ENCODE data around the gene STIL. TPM values are rescaled to one million over a fixed set of nuclear protein-coding genes. Genes with fewer than 3 reads are reported as not detected.
"Not testable (repeated sequence)": the region's sequence is repeated elsewhere in the genome, so short reads cannot be mapped to it uniquely, and the experiment has no call there.

The STIL gene
- polyA plus RNA-seq, 2 of the 4 experiments (the other 2 are of a cell fraction) = 10.1 to 21.7 TPM

- CTCF ChIA-PET = no interaction called here
- Histone ChIP-seq H3K4me3 (no peak overlapping the region), H3K27ac (no peak overlapping the region), H3K4me2 (no peak overlapping the region), H3K9me3 (no peaks in the 10 kb centered on the region), H3K4me1 (no peaks in the 10 kb centered on the region)
- no peak for DNase-seq (ENCODE audit: low read depth in 1 of 2, low spot score in 1 of 2)
- WGBS (ENCODE audit: missing lambda C conversion rate) = 91% methylated on average over 2 of the region's 2 CpGs
- POLR2A ChIA-PET = no interaction called here
- no peak for ATAC-seq
- FAIRE-seq = no peak
- TF ChIP-seq MAX (IDR thresholded peaks at IDR 0.05) = no peak
- TF ChIP-seq POLR2A (IDR thresholded peaks at IDR 0.05; ENCODE audit: low read length) = no peak
- TF ChIP-seq KDM5A (IDR thresholded peaks at IDR 0.05) = no peak
- TF ChIP-seq ZC3H11A (IDR thresholded peaks at IDR 0.05) = no peak
- TF ChIP-seq FOSB (CRISPR knock-in tag; IDR thresholded peaks at IDR 0.05) = no peak
- TF ChIP-seq ATOH8 (CRISPR knock-in tag; IDR thresholded peaks at IDR 0.05; ENCODE audit: low read depth) = no peak
- no peak for TF ChIP-seq REST (IDR thresholded peaks at IDR 0.05)
- TF ChIP-seq MAZ (IDR thresholded peaks at IDR 0.05; ENCODE audit: borderline replicate concordance, low read depth, low read length) = no peak
- TF ChIP-seq TFCP2L1 (CRISPR knock-in tag; IDR thresholded peaks at IDR 0.05) = no peak
- TF ChIP-seq RNF2 (IDR thresholded peaks at IDR 0.05; ENCODE audit: borderline replicate concordance, low read depth) = no peak
- TF ChIP-seq FOSL2 (IDR thresholded peaks at IDR 0.05) = no peak
- TF ChIP-seq FOSL2 (CRISPR knock-in tag; IDR thresholded peaks at IDR 0.05) = no peak
These were observed 11.5 kb downstream of the STIL start for GRCh38 chr1:47302472-47302871.

- no peak for DNase-seq (ENCODE audit: low read depth in 1 of 2, low spot score in 1 of 2)
- no peak overlapping the region for H3K4me2 ChIP-seq
- TF ChIP-seq BHLHE40 (IDR thresholded peaks at IDR 0.05; ENCODE audit: low read depth, low read length) (no peak), FOSB (CRISPR knock-in tag; IDR thresholded peaks at IDR 0.05) (no peak)
- FAIRE-seq = no peak
- ATAC-seq = no peak
- no peak overlapping the region for H3K27ac ChIP-seq
- ChIA-PET CTCF (interaction anchor here (0.8 to 1.4 kb wide), 2 partner anchors 10 to 106 kb away, joined by 3 to 5 read pairs; no protein-coding TSS in a partner anchor), POLR2A (no interaction called here)
- H3K4me3 ChIP-seq = no peak overlapping the region
- H3K4me1 ChIP-seq = no peaks in the 10 kb centered on the region
- H3K9me3 ChIP-seq = no peaks in the 10 kb centered on the region
These were observed 15.8 kb downstream of the STIL start for GRCh38 chr1:47298025-47298699.

GRCh38 chr1:47295579-47295978 lies 18.4 kb downstream of the STIL start:
- FAIRE-seq = no peak

GRCh38 chr1:47294863-47295262 lies 19.1 kb downstream of the STIL start:
- H3K27ac ChIP-seq; FAIRE-seq; POLR2A ChIA-PET; CTCF ChIA-PET; H3K4me1 ChIP-seq; H3K4me2 ChIP-seq; H3K4me3 ChIP-seq; H3K9me3 ChIP-seq; ATAC-seq; DNase-seq (ENCODE audit: low read depth in 1 of 2, low spot score in 1 of 2): not testable (repeated sequence)
- 97% methylated on average over 6 of the region's 6 CpGs for WGBS (ENCODE audit: missing lambda C conversion rate)

More at GRCh38 chr1:47295579-47295978, 18.4 kb downstream of the STIL start:
- WGBS (ENCODE audit: missing lambda C conversion rate) = 90% methylated on average over 2 of the region's 2 CpGs
- DNase-seq (ENCODE audit: low read depth in 1 of 2, low spot score in 1 of 2) (no peak), ATAC-seq (no peak)
- H3K4me2 ChIP-seq = no peak overlapping the region
- no peaks in the 10 kb centered on the region for H3K9me3 ChIP-seq
- CTCF ChIA-PET = no interaction called here
- H3K4me1 ChIP-seq = no peaks in the 10 kb centered on the region
- H3K4me3 ChIP-seq = no peak overlapping the region
- POLR2A ChIA-PET = no interaction called here
- TF ChIP-seq JUNB (IDR thresholded peaks at IDR 0.05) (no peak), USF2 (IDR thresholded peaks at IDR 0.05) (no peak)
- H3K27ac ChIP-seq = no peak overlapping the region

- 90% methylated on average over 4 of the region's 4 CpGs for WGBS (ENCODE audit: missing lambda C conversion rate)
- ATAC-seq; H3K9me3 ChIP-seq; H3K27ac ChIP-seq; POLR2A ChIA-PET; DNase-seq (ENCODE audit: low read depth in 1 of 2, low spot score in 1 of 2); H3K4me2 ChIP-seq; H3K4me3 ChIP-seq; FAIRE-seq; H3K4me1 ChIP-seq: not testable (repeated sequence)
- CTCF ChIA-PET = interaction anchor here (0.6 to 1.5 kb wide), 2 partner anchors 11 to 22 kb away, joined by 3 to 4 read pairs; no protein-coding TSS in a partner anchor
These were observed 25.8 kb downstream of the STIL start for GRCh38 chr1:47288116-47288515.

Data from A549 (cell line).